ENCODE measurements around the gene COX6A2. TPM values are rescaled to one million over a fixed set of nuclear protein-coding genes. Genes with fewer than 3 reads are reported as not detected.
"Not testable (repeated sequence)": the region's sequence is repeated elsewhere in the genome, so short reads cannot be mapped to it uniquely, and the experiment has no call there.

COX6A2 gene
- total RNA-seq, 1 donor from 2014 or later, result not detected

DNA sequence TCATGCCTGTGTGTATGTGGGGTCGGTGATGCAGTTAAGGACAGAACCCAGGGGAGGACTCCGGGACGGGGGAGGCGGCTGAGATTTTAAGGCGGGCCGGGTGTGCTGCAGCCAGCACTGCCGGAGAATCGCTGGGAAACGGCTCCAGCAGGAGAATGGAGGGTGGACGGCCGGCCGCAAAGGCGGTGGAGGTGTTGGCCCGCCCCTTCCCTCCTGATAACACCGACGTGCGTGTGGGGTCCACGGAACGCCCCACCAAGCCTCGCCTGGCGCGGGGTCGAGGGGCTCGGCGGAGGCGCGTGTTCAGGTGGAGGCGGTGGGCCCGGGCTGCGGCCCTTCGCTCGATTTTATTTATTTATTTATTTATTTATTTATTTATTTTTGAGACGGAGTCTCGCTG, 13.8 kb upstream of the COX6A2 start:
- no peak for DNase-seq (ENCODE audit: low spot score in 2 of 2, unreplicated experiment in 2 of 2)
- peaks cover 3% of the 10 kb centered on the region for H3K9me3 Mint-ChIP-seq

DNA sequence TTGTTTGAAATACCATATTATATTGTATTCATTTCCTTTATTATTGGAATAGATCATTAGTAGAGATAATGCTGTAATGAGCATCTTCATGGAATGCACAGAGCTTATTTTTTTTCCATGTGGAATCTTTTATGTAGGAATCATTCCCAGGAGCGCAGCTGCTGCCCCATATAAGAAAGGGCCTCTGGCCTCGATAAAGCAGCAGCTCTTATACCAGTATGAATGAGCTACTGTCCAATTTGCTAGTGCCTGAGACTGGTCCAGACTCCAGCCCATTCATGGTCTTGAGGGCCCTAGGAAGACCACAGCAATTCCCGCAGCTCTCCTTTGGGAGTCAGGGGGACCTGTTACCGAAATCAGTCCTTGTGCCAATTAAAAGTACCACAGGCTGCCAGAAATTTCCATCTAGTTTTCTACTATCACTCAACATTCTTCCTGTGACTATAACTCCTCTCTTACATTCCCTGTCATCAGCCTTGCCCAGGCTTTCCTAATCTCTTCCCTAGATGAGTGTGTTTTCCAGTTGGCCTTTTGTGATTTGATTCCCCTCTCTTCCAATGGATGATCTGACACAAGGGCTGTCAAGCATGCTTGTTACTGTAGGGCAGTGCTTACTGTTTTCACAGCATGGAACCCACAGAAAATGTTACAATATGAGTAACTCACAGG, 12.5 kb upstream of the COX6A2 start:
- peak overlapping the region; percentile 25 for H3K4me3 Mint-ChIP-seq
- peaks cover 6% of the 10 kb centered on the region for H3K4me1 Mint-ChIP-seq
- TF ChIP-seq CTCF (IDR thresholded peaks at IDR 0.05; ENCODE audit: unreplicated experiment), result no peak
- no peaks in the 10 kb centered on the region for H3K9me3 Mint-ChIP-seq
- H3K27me3 Mint-ChIP-seq (ENCODE audit: low read depth), result no peaks in the 10 kb centered on the region
- no peaks in the 10 kb centered on the region for H3K36me3 Mint-ChIP-seq
- DNase-seq (ENCODE audit: low spot score in 2 of 2, unreplicated experiment in 2 of 2), result no peak
- no peak overlapping the region for H3K27ac Mint-ChIP-seq

More for the DNA sequence above, 13.8 kb upstream of the COX6A2 start:
- TF ChIP-seq CTCF (IDR thresholded peaks at IDR 0.05; ENCODE audit: unreplicated experiment), result no peak
- Mint-ChIP-seq H3K4me3 (peak overlapping the region; percentile 88), H3K4me1 (peaks cover 6% of the 10 kb centered on the region), H3K36me3 (no peaks in the 10 kb centered on the region), H3K27me3 (ENCODE audit: low read depth) (no peaks in the 10 kb centered on the region), H3K27ac (no peak overlapping the region)

- Mint-ChIP-seq H3K27me3 (ENCODE audit: low read depth) (no peaks in the 10 kb centered on the region), H3K4me1 (peaks cover 6% of the 10 kb centered on the region), H3K27ac (no peak overlapping the region), H3K9me3 (no peaks in the 10 kb centered on the region), H3K4me3 (no peak overlapping the region), H3K36me3 (no peaks in the 10 kb centered on the region)
- DNase-seq (ENCODE audit: low spot score in 2 of 2, unreplicated experiment in 2 of 2), result no peak
- TF ChIP-seq CTCF (IDR thresholded peaks at IDR 0.05; ENCODE audit: unreplicated experiment), result no peak
These were observed 11.4 kb upstream of the COX6A2 start for GRCh38 chr16:31439519-31439918.

DNA sequence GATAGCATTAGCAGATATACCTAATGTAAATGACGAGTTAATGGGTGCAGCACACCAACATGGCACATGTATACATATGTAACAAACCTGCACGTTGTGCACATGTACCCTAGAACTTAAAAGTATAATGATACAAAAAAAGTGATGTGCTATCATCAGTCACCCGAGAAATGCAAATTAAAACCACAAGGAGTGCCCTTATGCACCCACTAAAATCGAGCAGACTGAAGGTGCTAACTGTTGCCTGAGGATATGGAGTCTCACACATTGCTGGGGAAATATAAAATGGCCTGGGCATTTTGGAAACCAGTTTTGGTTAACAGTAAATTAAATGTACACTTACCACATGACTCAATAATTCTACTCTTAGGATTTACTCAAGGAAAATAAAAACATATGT, 10.9 kb upstream of the COX6A2 start:
- not testable (repeated sequence) for DNase-seq (ENCODE audit: low spot score in 2 of 2, unreplicated experiment in 2 of 2); H3K4me1 Mint-ChIP-seq; H3K9me3 Mint-ChIP-seq; H3K4me3 Mint-ChIP-seq; H3K27ac Mint-ChIP-seq; H3K36me3 Mint-ChIP-seq; H3K27me3 Mint-ChIP-seq (ENCODE audit: low read depth)

GRCh38 chr16:31438414-31438813, 10.3 kb upstream of the COX6A2 start:
- H3K4me1 Mint-ChIP-seq, result peaks cover 6% of the 10 kb centered on the region

More at GRCh38 chr16:31438414-31438813, 10.3 kb upstream of the COX6A2 start:
- TF ChIP-seq CTCF (IDR thresholded peaks at IDR 0.05; ENCODE audit: unreplicated experiment), result no peak
- H3K9me3 Mint-ChIP-seq, result no peaks in the 10 kb centered on the region
- DNase-seq (ENCODE audit: low spot score in 2 of 2, unreplicated experiment in 2 of 2), result no peak
- H3K36me3 Mint-ChIP-seq, result no peaks in the 10 kb centered on the region
- H3K27ac Mint-ChIP-seq, result no peak overlapping the region
- H3K4me3 Mint-ChIP-seq, result no peak overlapping the region
- no peaks in the 10 kb centered on the region for H3K27me3 Mint-ChIP-seq (ENCODE audit: low read depth)
